Hepatocyte (in vitro differentiated cells): ENCODE measurements around the gene APBB1IP. TPM values are rescaled to one million over a fixed set of nuclear protein-coding genes. Genes with fewer than 3 reads are reported as not detected.
"Not testable (repeated sequence)": the region's sequence is repeated elsewhere in the genome, so short reads cannot be mapped to it uniquely, and the experiment has no call there.

ENCODE experiments used
- DNase-seq: peaks from one replicate; pipeline ENCODE4 v3.0.0-alpha.2; 2016; ENCODE audit warnings: low spot score
- H2AFZ ChIP-seq: fragments of 200-600 bp; sonication (generic); 2 replicates; pipeline ENCODE4 v1.6.0; 2016; ENCODE audit warnings: antibody characterized with exemption, mild to moderate bottlenecking
- H3K27ac ChIP-seq: fragments of 200-600 bp; sonication (generic); 2 replicates; pipeline ENCODE4 v1.5.1; 2016; ENCODE audit warnings: mild to moderate bottlenecking
- H3K27me3 ChIP-seq: fragments of 200-600 bp; sonication (generic); 2 replicates; pipeline ENCODE4 v1.6.1; 2016
- H3K36me3 ChIP-seq: fragments of 200-600 bp; sonication (generic); replicated peaks from 2 replicates; pipeline ENCODE4 v1.5.1; 2016; ENCODE audit warnings: low read depth; ENCODE audit not compliant: insufficient read depth
- H3K4me1 ChIP-seq: fragments of 200-600 bp; sonication (generic); 2 replicates; pipeline ENCODE4 v1.5.1; 2016; ENCODE audit warnings: mild to moderate bottlenecking, moderate library complexity; ENCODE audit not compliant: insufficient read depth
- H3K4me2 ChIP-seq: fragments of 200-600 bp; sonication (generic); 2 replicates; pipeline ENCODE4 v1.6.0; 2016
- H3K4me3 ChIP-seq: fragments of 200-600 bp; sonication (generic); 2 replicates; pipeline ENCODE4 v1.5.1; 2016; ENCODE audit warnings: mild to moderate bottlenecking
- H3K79me2 ChIP-seq: fragments of 200-600 bp; sonication (generic); 2 replicates; pipeline ENCODE4 v1.6.0; 2017; ENCODE audit warnings: mild to moderate bottlenecking
- H3K9me2 ChIP-seq: fragments of 200-600 bp; sonication (generic); replicated peaks from 2 replicates; pipeline ENCODE4 v1.6.0; 2017; ENCODE audit warnings: mild to moderate bottlenecking; ENCODE audit not compliant: insufficient read depth
- H3K9me3 ChIP-seq: fragments of 200-600 bp; sonication (generic); 2 replicates; pipeline ENCODE4 v1.5.1; 2016; ENCODE audit warnings: low read depth, mild to moderate bottlenecking
- H4K20me1 ChIP-seq: fragments of 200-600 bp; sonication (generic); 2 replicates; pipeline ENCODE4 v1.6.0; 2016; ENCODE audit warnings: mild to moderate bottlenecking; ENCODE audit not compliant: insufficient read depth, poor library complexity, severe bottlenecking
- CTCF ChIP-seq: fragments of 200-600 bp; sonication (generic); IDR thresholded peaks from 2 replicates; pipeline ENCODE4 v1.5.1; 2016; ENCODE audit warnings: antibody characterized with exemption, mild to moderate bottlenecking; ENCODE audit not compliant: poor library complexity
- EZH2 ChIP-seq: fragments of 200-600 bp; sonication (generic); IDR thresholded peaks from 2 replicates; pipeline ENCODE4 v1.6.1; 2016; ENCODE audit warnings: antibody characterized with exemption, mild to moderate bottlenecking, borderline replicate concordance
- EZH2phosphoT487 ChIP-seq: fragments of 200-600 bp; sonication (generic); IDR thresholded peaks from one replicate; pipeline ENCODE4 v1.6.1; 2018; ENCODE audit warnings: antibody characterized with exemption, mild to moderate bottlenecking, low read depth, moderate library complexity; ENCODE audit not compliant: unreplicated experiment, severe bottlenecking
- whole genome bisulfite sequencing: methylation state at CpG from one replicate; pipeline ENCODE4 v1.1.6; 2016; ENCODE audit warnings: low lambda C conversion rate; ENCODE audit errors: missing lambda C conversion rate; 5-methylcytosine and 5-hydroxymethylcytosine counted together
- polyA plus RNA-seq: library from polyadenylated mRNA; unstranded; fragments of >200 nt; fragmentation: Nextera tagmentation; extraction: Ambion mirVana; gene quantifications from 2 replicates; pipeline ENCODE4 v1.2.1, GENCODE V29; 2016
- total RNA-seq: library from RNA; depleted of rRNA; stranded (reverse); fragments of >200 nt; gene quantifications from 2 replicates; pipeline ENCODE4 v1.2.3, GENCODE V29; 2014

The APBB1IP gene
- total and polyA plus RNA-seq, 2 experiments from 2014 or later, result 1.1 to 1.8 TPM

GRCh38 chr10:26573674-26574073, 135.5 kb downstream of the APBB1IP start:
- no peak overlapping the region for H3K4me2 ChIP-seq
- TF ChIP-seq CTCF (no peak), EZH2 (no peak), EZH2phosphoT487 (no peak)
- H3K4me1 ChIP-seq, result no peaks in the 10 kb centered on the region
- 19% methylated on average over 2 of the region's 2 CpGs for WGBS
- H2AFZ ChIP-seq, result no peak overlapping the region
- no peak overlapping the region for H3K4me3 ChIP-seq
- no peaks in the 10 kb centered on the region for H3K79me2 ChIP-seq
- H3K27me3 ChIP-seq, result no peaks in the 10 kb centered on the region
- H3K36me3 ChIP-seq, result no peaks in the 10 kb centered on the region
- H3K9me3 ChIP-seq, result no peaks in the 10 kb centered on the region
- DNase-seq, result peak; percentile 60
- no peaks in the 10 kb centered on the region for H4K20me1 ChIP-seq
- H3K27ac ChIP-seq, result no peak overlapping the region
- no peaks in the 10 kb centered on the region for H3K9me2 ChIP-seq

- WGBS, result 91% methylated on average over 4 of the region's 4 CpGs
- no peak overlapping the region for H3K27ac ChIP-seq
- H3K27me3 ChIP-seq, result no peaks in the 10 kb centered on the region
- H3K9me2 ChIP-seq, result no peaks in the 10 kb centered on the region
- H3K36me3 ChIP-seq, result no peaks in the 10 kb centered on the region
- DNase-seq, result no peak
- no peak overlapping the region for H2AFZ ChIP-seq
- H3K9me3 ChIP-seq, result no peaks in the 10 kb centered on the region
- H3K4me1 ChIP-seq, result no peaks in the 10 kb centered on the region
- no peak overlapping the region for H3K4me3 ChIP-seq
- no peaks in the 10 kb centered on the region for H3K79me2 ChIP-seq
- TF ChIP-seq CTCF, result no peak
- no peak for TF ChIP-seq EZH2phosphoT487
- TF ChIP-seq EZH2, result no peak
- no peaks in the 10 kb centered on the region for H4K20me1 ChIP-seq
- no peak overlapping the region for H3K4me2 ChIP-seq
Measured at GRCh38 chr10:26574783-26575182, 136.6 kb downstream of the APBB1IP start.

- not testable (repeated sequence) for H3K9me3 ChIP-seq, H3K4me1 ChIP-seq, H4K20me1 ChIP-seq, H3K27me3 ChIP-seq, H3K79me2 ChIP-seq, DNase-seq, H3K27ac ChIP-seq, H3K36me3 ChIP-seq, H2AFZ ChIP-seq, H3K4me3 ChIP-seq, H3K4me2 ChIP-seq, H3K9me2 ChIP-seq
- WGBS, result 88% methylated on average over 6 of the region's 6 CpGs
Measured at GRCh38 chr10:26578371-26578770, 140.2 kb downstream of the APBB1IP start.

- H3K4me3 ChIP-seq, result no peak overlapping the region
- no peak for DNase-seq
- no peak overlapping the region for H2AFZ ChIP-seq
- no peaks in the 10 kb centered on the region for H3K9me3 ChIP-seq
- TF ChIP-seq EZH2phosphoT487, result no peak
- 89% methylated on average over 26 of the region's 26 CpGs for WGBS
- H3K9me2 ChIP-seq, result no peaks in the 10 kb centered on the region
- H3K79me2 ChIP-seq, result no peaks in the 10 kb centered on the region
- no peak overlapping the region for H3K4me2 ChIP-seq
- no peak overlapping the region for H3K27ac ChIP-seq
- H4K20me1 ChIP-seq, result no peaks in the 10 kb centered on the region
- no peaks in the 10 kb centered on the region for H3K4me1 ChIP-seq
- no peaks in the 10 kb centered on the region for H3K36me3 ChIP-seq
- H3K27me3 ChIP-seq, result no peaks in the 10 kb centered on the region
Measured at GRCh38 chr10:26579256-26580063, 141.3 kb downstream of the APBB1IP start.
